ENCODE results near the gene HSPA12A.

Gene HSPA12A

DNA sequence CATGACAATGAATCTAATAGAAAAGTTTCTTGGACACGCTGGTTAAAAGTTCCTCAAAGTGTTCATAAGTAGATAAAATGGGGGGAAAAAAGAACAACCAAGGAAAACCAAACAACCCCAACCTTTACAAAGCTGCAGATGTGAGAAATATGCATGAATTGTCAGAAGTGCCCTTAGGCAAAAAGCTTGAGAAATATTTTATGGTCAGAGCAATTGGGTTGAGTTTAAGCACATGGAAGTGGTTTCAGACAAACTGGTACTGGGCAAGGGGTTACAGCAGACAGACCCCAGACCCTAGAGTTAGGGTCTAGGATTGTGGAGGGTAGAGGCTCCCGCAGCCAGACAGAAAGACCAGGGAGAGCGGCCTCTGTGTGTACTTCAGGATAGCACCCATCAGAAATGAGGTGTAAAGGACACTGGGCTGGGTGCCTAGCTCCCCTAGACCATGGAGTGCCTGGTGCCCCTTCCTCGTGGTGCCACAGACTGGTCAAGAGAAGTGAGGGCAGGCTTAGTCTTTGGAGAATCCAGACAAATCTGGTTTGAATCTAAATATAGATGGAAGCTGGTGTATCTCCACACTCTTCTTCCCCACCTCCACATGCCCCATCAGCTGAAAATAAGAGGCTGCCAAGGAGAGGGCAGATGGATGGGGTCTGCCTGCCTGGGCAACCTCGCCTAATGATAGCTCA is 84.4 kb downstream of the HSPA12A start:
- DNase-seq = no peak

DNA sequence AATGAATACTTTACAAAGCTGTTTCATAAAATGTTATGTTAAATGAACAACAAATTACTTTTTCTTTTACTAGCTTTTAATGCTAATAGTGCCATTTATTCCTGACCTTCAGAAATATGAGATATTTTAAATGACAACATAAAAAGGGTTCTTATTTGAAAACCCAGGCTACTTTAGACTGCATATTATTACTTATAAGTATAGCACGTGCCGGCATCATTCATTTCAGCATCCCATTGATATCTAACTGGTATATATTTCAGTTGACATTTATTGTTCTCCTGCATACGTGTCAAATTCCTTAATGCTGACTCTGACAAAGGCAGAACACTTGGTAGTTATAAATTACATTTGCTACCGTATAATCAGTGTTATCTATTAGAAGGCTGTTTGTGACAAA is 86.3 kb downstream of the HSPA12A start:
- no peak for DNase-seq

DNA sequence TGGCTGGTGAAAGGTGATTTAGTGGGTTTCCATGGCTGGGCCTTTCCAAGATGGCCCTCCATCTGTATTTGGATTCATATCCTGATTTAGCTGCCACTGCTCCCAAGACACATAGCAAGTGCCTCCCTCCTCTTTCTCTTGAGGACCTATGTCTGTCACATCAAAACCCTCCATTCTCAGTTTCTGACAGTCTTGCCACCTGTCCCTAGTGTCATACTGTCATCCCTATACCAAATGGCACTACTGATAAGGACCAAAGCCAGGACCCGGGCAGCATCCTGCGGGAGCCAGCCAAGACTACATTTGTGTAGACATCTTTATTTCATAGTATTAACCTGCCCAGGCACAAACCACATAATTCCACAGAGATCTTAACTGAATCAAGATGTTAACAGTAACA is 86.8 kb downstream of the HSPA12A start:
- no peak for DNase-seq

GRCh38 chr10:116654816-116655215 is 87.5 kb downstream of the HSPA12A start:
- DNase-seq = no peak

DNA sequence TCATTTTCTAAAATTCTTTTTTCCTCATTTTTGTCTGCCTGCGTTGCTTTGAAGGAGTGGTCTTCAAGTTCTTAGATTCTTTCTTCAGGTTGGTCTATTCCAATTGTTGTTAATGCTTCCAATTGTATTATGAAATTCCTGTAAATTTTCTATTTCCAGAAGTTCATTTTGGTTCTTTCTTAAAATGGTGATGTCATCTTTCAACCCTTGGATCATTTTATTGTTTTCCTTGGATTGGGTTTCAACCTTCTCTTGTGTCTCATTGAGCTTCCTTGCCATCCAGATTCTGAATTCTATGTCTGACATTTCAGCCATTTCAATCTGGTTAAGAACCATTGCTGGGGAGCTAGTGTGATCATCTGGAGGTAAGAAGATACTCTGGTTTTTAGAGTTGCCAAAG is 88.5 kb downstream of the HSPA12A start:
- DNase-seq = no peak

DNA sequence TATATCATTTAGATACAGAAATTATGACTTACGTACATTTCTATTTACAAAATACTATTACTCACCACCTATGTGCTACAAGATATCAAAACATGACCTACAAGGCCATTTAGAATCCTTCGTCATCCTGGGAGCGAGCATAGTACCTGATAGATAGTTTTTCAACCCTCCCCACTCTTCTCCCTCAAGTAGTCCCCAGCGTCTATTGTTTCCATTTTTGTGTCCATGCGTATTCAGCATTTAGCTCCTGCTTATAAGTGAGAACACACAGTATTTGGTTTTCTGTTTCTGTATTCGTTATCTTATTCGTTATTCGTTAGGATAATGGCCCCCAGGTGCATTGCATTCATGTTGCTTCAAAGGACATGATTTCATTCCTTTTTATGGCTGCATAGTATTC is 93.5 kb downstream of the HSPA12A start:
- no peak for DNase-seq

- no peak for DNase-seq
These were observed 95.9 kb downstream of the HSPA12A start for GRCh38 chr10:116646502-116646901.

DNA sequence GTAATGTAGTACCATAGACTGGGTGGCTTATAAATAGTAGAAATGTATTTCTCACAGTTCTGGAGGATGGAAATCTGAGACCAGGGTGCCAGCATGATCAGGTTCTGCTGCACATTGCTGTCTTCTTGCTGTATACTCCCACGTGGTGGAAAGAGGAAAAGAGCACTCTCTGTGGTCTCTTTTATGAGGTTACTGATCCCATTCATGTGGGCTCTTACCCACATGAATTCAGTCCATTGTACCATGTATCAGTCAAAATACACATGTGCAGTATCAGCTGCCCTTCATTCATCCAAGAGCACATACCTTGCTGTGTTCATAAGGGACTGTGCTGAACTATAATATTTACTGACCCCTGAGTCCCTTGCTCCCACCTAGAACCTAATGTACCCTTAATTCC is 104.5 kb downstream of the HSPA12A start:
- DNase-seq = no peak

DNA sequence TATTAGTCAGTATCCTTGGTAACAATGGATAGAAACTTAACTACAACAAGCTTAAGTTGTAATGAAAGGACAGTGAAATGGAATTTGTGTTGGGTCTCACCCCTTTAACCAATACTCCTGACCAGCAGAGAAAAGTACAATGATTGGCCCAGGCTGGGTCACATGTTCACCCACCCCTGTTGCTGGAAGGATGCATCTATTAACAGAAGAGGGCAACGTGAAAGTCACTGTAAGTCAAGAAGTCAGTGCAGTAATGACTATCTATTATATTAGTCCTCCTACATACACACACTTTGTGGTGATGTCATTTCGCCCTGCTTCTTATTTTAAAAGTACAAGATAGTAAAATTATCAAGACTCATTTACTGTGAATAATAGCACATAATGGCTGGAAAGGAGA is 105.4 kb downstream of the HSPA12A start:
- DNase-seq = no peak

- DNase-seq = no peak
These were observed 106.0 kb downstream of the HSPA12A start for GRCh38 chr10:116636385-116636784.

DNA sequence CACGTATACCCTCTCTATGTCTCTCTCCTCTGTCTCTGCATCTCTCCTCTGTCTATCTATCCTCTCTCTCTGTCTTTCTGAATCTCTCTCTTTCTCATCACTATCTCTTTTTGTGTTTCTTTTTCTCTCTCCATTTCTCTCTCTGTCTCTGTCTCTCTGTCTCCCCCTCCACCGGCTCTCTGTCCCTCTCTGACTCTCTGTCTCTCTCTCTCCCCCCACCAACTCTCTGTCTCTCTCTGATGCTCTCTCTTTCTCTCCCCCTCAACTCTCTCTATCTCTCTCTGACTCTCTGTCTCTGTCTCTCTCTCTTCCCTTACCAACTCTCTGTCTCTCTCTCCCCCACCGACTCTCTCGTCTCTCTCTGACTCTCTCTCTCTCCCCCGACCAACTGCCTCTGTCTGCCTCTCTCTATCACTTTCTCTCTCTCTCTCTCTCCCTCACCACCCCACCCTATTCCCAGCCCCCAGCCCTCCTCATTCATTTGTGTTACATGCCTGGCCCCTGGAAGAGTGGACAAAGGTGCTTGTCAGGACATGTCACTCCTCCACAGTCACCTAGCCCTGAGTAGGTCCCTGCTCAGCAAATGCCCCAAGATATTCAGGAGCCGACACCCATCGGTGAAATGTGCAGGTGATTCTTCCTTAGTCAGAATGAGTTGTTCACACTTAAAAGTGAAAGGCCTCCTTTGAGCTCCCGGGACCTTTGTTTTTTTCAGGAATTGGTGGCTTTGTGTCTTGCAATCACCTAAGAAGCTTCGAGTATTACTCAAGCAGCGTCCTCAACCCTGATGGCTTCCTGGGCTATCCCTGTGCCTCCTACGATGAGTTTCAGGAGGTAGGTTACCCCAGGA is 108.0 kb downstream of the HSPA12A start:
- DNase-seq = no peak

DNA sequence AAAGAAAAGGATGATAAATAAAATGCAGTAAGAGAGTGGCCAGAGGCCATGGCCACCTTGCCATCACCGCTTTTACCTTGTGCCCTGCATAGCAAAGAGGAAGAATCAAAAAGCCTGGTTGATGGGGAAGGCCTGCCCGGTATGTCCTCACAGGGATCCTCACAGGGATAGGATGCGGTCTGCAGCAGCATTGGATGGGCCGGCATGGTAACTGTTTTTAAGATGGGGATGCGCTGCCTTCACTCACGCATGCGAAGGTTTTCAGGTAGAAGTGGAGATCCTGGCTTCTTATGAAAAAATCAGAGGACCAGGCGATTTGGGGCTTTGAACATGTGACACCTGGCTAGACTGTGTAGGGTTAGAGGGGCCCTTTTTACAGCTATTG is 109.2 kb downstream of the HSPA12A start:
- DNase-seq = no peak

GRCh38 chr10:116632596-116633215 is 109.7 kb downstream of the HSPA12A start:
- no peak for DNase-seq

DNA sequence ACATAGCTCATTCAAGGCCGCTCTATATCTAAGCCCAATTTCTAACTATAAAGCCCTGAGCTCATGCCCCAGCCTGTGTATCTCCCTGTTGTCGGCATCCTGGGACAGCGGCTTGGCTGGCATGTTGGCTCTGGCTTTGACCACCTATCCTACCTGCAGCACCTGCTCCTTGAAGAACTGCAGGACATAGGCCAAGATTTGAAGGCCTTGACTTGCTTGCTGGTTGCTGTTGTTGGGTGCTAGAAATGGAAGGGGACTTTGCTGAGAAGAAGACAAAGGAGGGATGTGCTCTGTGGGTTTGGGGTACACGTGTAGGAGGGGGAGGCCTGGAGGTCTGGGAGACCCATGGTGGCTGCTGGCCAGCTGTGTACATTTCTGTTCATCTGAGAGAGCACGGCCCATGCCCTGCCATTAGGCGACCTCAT is 110.5 kb downstream of the HSPA12A start:
- no peak for DNase-seq

DNA sequence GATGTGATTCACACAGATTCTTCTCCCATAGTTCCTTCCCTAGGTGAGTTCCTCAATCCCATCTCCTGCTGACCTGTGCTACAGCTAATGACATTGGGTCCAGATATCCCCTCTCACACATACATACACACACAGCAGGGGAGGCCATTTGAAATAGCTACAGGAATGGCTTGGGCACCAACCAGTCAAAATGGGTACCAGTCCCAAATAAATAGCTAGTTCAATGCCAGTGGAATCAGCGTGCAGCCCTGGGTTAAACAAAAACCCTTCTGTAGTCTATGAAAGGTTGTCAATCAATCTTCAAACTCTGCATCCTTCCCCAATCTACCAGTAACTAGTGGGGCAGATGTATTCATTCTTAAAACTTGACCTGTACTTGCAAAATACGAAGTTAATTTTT is 112.3 kb downstream of the HSPA12A start:
- no peak for DNase-seq

DNA sequence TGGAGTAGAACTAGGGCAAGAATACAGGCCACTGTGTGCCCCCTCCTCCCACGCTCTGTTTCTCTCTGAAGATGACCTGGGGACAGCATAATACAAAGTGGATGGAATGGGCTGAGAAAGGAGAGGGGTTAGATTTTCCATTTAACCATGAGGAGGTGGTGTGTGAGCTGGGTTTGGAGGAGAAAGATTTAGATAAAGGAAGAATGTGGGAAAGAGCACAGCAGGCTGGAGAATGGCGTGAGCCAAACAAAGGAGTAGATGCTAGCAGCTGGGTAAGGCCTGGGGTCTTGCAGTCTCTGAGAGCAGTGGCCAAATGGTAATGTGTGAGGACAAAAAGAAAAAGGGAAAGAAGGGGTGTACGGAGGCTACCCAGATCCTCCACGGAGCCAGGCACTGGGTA is 113.0 kb downstream of the HSPA12A start:
- no peak for DNase-seq

DNA sequence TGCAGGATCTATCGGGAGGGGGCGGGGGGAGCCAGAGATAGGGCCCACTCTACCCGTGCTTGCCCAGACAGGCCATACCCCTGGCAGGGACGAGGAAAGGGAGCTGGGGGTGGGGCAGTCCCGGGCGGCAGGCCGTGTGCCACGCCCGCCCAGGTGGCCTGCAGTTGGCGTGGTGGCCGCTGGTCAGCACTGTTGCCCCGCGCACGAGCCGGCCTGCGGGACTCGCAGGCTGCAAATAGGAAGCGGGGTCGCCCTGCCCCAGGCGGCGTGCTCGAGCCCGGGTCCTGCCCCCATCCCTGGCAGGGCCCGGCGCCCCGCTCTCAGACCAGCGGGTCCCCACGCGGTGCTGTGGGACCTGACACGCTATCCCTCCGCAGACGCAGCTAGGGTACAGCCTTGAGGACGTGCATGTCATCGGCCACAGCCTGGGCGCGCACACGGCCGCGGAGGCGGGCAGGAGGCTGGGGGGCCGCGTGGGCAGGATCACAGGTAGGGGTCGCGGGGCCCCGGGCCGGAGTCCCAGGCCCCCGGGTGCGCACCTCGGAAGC is 114.9 kb downstream of the HSPA12A start:
- no peak for DNase-seq

- DNase-seq = no peak
These were observed 115.6 kb downstream of the HSPA12A start for GRCh38 chr10:116626815-116627214.

DNA sequence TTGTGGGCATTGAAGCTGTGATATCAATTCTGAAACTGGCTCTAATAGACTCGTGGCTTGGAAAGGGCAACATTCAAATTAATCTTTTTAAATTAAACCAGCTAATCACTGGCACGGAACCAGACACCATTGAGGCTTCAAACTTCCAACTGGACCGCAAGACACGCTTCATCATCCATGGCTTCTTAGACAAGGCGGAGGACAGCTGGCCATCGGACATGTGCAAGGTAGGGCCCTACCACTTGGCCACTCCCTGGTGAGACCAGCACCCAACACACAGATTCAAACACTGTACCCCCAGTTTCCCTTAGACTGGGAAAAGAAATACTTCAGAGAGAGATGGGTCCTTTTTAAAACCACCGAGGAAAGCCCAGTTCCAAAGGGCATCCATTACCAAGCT is 116.5 kb downstream of the HSPA12A start:
- no peak for DNase-seq

- DNase-seq = no peak
These were observed 120.3 kb downstream of the HSPA12A start for GRCh38 chr10:116621934-116622655.

DNA sequence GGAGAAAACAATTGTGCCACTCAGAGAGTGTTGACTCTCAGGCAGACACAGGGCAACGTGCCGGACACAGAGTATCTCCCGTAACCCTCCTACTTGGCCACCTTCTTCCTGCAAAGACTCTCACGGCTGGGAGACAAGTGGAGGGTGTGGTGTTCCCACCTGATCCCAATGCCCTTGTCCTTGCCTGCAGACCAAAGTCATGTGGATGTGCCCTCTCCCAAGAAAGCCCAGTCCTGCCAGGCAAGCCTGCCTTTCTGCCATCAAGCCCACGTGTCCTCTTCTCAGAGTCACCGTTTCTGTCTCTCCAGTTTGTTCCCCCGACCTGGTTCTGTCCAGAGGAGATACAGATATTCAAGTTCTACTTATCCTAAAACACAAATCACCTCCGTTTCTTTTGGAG is 120.9 kb downstream of the HSPA12A start:
- no peak for DNase-seq
